ENCODE data around the gene TESK2. TPM values are rescaled to one million over a fixed set of nuclear protein-coding genes. Genes with fewer than 3 reads are reported as not detected.

The TESK2 gene
- polyA plus RNA-seq, 1 donor (not counting 4 experiments of a cell fraction or from before 2014, with no cell fraction given): 2.0 TPM

DNA sequence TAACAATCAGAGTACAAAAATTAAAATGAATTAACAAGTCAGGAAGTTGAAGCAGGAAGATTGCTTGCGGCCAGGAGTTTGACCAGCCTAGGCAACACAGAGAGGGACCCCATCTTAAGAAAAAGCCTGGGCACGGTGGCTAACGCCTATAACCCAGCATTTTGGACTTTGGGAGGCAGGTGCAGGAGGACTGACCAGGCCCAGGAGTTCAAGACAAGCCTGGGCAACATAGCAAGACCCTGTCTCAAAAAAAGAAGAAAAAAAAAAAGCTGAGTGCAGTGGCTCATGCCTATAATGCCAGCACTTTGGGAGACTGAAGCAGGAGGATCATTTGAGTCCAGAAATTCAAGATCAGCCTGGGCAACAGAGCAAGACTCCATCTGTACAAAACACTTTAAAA is 38.5 kb downstream of the TESK2 start:
- H3K4me3 ChIP-seq (ENCODE audit: control insufficient read depth in 2 of 3, extremely low read depth in 1 of 3, insufficient read depth in 2 of 3, low read depth in 1 of 3, low read length in 3 of 3): no peak overlapping the region
- no peaks in the 10 kb centered on the region for H3K9me1 ChIP-seq (ENCODE audit: control insufficient read depth, extremely low read depth, insufficient read depth, low read length)
- H3K9ac ChIP-seq (ENCODE audit: control insufficient read depth, extremely low read depth, insufficient read depth, low read length): no peak overlapping the region
- no peaks in the 10 kb centered on the region for H3K9me3 ChIP-seq (ENCODE audit: control insufficient read depth, low read depth, low read length)
- dilution Hi-C loops (cut with MboI; ENCODE audit: extremely low pct_ligation_motif_present, low sequenced_read_pairs): no loop called here
- no peaks in the 10 kb centered on the region for H4K20me1 ChIP-seq (ENCODE audit: control insufficient read depth, extremely low read depth, insufficient read depth, low read length)
- H2AFZ ChIP-seq (ENCODE audit: control insufficient read depth, low read length): no peak overlapping the region
- no peaks in the 10 kb centered on the region for H3K79me2 ChIP-seq (ENCODE audit: control insufficient read depth, insufficient read depth, low read length)
- H3K36me3 ChIP-seq (ENCODE audit: control insufficient read depth in 2 of 2, extremely low read depth in 1 of 2, insufficient read depth in 2 of 2, low read length in 2 of 2): no peaks in the 10 kb centered on the region
- FAIRE-seq: no peak
- TF ChIP-seq, protein P1, sequence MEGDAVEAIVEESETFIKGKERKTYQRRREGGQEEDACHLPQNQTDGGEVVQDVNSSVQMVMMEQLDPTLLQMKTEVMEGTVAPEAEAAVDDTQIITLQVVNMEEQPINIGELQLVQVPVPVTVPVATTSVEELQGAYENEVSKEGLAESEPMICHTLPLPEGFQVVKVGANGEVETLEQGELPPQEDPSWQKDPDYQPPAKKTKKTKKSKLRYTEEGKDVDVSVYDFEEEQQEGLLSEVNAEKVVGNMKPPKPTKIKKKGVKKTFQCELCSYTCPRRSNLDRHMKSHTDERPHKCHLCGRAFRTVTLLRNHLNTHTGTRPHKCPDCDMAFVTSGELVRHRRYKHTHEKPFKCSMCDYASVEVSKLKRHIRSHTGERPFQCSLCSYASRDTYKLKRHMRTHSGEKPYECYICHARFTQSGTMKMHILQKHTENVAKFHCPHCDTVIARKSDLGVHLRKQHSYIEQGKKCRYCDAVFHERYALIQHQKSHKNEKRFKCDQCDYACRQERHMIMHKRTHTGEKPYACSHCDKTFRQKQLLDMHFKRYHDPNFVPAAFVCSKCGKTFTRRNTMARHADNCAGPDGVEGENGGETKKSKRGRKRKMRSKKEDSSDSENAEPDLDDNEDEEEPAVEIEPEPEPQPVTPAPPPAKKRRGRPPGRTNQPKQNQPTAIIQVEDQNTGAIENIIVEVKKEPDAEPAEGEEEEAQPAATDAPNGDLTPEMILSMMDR (optimal IDR thresholded peaks at IDR 0.05 in 1 of 3, IDR thresholded peaks at IDR 0.05 in 1 of 3, conservative IDR thresholded peaks at IDR 0.05 in 1 of 3; ENCODE audit: extremely low read depth in 1 of 3, insufficient read depth in 2 of 3, low read length in 3 of 3): no peak
- TF ChIP-seq EZH2 (IDR thresholded peaks at IDR 0.05; ENCODE audit: low read length): no peak
- DNase-seq (ENCODE audit: low read depth, low spot score): no peak
- no peaks in the 10 kb centered on the region for H3K27me3 ChIP-seq (ENCODE audit: control insufficient read depth, extremely low read depth, insufficient read depth, low read length)
- H3K4me2 ChIP-seq (ENCODE audit: control insufficient read depth, extremely low read depth, insufficient read depth, low read depth, low read length): no peak overlapping the region
- H3K27ac ChIP-seq (ENCODE audit: control insufficient read depth, insufficient read depth, low read length): no peak overlapping the region
- H3K4me1 ChIP-seq (ENCODE audit: control insufficient read depth, extremely low read depth, insufficient read depth, low read length): no peaks in the 10 kb centered on the region

DNA sequence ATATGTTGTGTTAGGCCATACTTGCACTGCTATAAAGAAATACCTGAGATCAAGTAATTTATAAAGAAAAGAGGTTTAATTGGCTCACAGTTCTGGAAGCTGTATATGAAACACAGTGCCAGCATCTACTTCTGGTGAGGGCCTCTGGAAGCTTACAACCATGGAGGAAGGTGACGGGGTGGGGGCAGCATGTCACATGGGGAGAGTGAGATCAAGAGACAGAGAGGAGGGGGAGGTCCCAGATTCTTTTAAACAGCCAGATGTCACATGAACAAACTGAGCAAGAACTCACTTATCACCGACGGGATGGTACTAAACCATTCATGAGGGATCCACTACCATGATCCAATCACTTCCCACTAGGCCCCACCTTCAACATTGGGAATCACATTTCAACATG is 42.6 kb downstream of the TESK2 start:
- TF ChIP-seq, protein P1 (optimal IDR thresholded peaks at IDR 0.05 in 1 of 3, IDR thresholded peaks at IDR 0.05 in 1 of 3, conservative IDR thresholded peaks at IDR 0.05 in 1 of 3; ENCODE audit: extremely low read depth in 1 of 3, insufficient read depth in 2 of 3, low read length in 3 of 3): no peak
- no peak for TF ChIP-seq EZH2 (IDR thresholded peaks at IDR 0.05; ENCODE audit: low read length)
- Histone ChIP-seq H4K20me1 (ENCODE audit: control insufficient read depth, extremely low read depth, insufficient read depth, low read length) (no peaks in the 10 kb centered on the region), H3K36me3 (ENCODE audit: control insufficient read depth in 2 of 2, extremely low read depth in 1 of 2, insufficient read depth in 2 of 2, low read length in 2 of 2) (no peaks in the 10 kb centered on the region), H3K9me1 (ENCODE audit: control insufficient read depth, extremely low read depth, insufficient read depth, low read length) (no peaks in the 10 kb centered on the region), H3K79me2 (ENCODE audit: control insufficient read depth, insufficient read depth, low read length) (no peaks in the 10 kb centered on the region), H3K4me1 (ENCODE audit: control insufficient read depth, extremely low read depth, insufficient read depth, low read length) (no peaks in the 10 kb centered on the region), H3K9ac (ENCODE audit: control insufficient read depth, extremely low read depth, insufficient read depth, low read length) (no peak overlapping the region), H3K4me3 (ENCODE audit: control insufficient read depth in 2 of 3, extremely low read depth in 1 of 3, insufficient read depth in 2 of 3, low read depth in 1 of 3, low read length in 3 of 3) (no peak overlapping the region), H3K9me3 (ENCODE audit: control insufficient read depth, low read depth, low read length) (no peaks in the 10 kb centered on the region), H3K4me2 (ENCODE audit: control insufficient read depth, extremely low read depth, insufficient read depth, low read depth, low read length) (no peak overlapping the region), H2AFZ (ENCODE audit: control insufficient read depth, low read length) (no peak overlapping the region), H3K27ac (ENCODE audit: control insufficient read depth, insufficient read depth, low read length) (no peak overlapping the region), H3K27me3 (ENCODE audit: control insufficient read depth, extremely low read depth, insufficient read depth, low read length) (no peaks in the 10 kb centered on the region)
- no peak for DNase-seq (ENCODE audit: low read depth, low spot score)
- dilution Hi-C loops (cut with MboI; ENCODE audit: extremely low pct_ligation_motif_present, low sequenced_read_pairs): no loop called here
- no peak for FAIRE-seq

Measured in keratinocyte (primary cell).